Colonic mucosa (tissue), 4 donors: Measurements from ENCODE around the gene PPARA. TPM values are rescaled to one million over a fixed set of nuclear protein-coding genes. Genes with fewer than 3 reads are reported as not detected.

Source experiments
- DNase-seq: peaks from one replicate; pipeline ENCODE4 v3.0.0-alpha.2; 2020
- H3K27ac ChIP-seq: fragments of 200-600 bp; one replicate; pipeline ENCODE4 v1.8.0; 2021
- H3K27me3 ChIP-seq: fragments of 200-600 bp; one replicate; pipeline ENCODE4 v1.8.0; 2021
- H3K36me3 ChIP-seq: fragments of 200-600 bp; one replicate; pipeline ENCODE4 v1.8.0; 2021
- H3K4me1 ChIP-seq: fragments of 200-600 bp; one replicate; pipeline ENCODE4 v1.8.0; 2021; ENCODE audit warnings: mild to moderate bottlenecking
- H3K4me3 ChIP-seq: fragments of 200-600 bp; one replicate; pipeline ENCODE4 v1.8.0; 2021
- H3K9ac ChIP-seq, 2 donors: one replicate each; pipeline ENCODE4 v1.7.0; 2013; ENCODE audit warnings: control low read depth in 2 of 2, low read depth in 2 of 2, low read length in 2 of 2
- H3K9me3 ChIP-seq: fragments of 200-600 bp; one replicate; pipeline ENCODE4 v1.8.0; 2021
- intact Hi-C: fragments of 100-400 bp; cut with DNase I; formaldehyde crosslinking; loops from one replicate; pipeline ENCODE4 v1.14.1; 2022
- total RNA-seq, 2 donors: library from RNA; stranded (reverse); fragmentation: NEBNext Ultra II Directional in 1 of 2; extraction: Animal tissue kit (Norgen Biotek cat#: 25700) in 1 of 2; gene quantifications; one replicate each; pipeline ENCODE4 v1.2.1, GENCODE V29; 2021
- TF ChIP-seq, protein P1 (sequence below): fragments of 200-600 bp; IDR thresholded peaks from one replicate; pipeline ENCODE4 v1.8.0; 2022; ENCODE audit warnings: antibody characterized with exemption, mild to moderate bottlenecking
- donor health status: healthy.
- donor health status: DM: no; HTN: no; CAD: no.
- donor health status: DM: no; HTN: no; CAD: no.

Gene PPARA
- total RNA-seq, 2 donors from 2014 or later = 59.8 to 74.8 TPM

DNA sequence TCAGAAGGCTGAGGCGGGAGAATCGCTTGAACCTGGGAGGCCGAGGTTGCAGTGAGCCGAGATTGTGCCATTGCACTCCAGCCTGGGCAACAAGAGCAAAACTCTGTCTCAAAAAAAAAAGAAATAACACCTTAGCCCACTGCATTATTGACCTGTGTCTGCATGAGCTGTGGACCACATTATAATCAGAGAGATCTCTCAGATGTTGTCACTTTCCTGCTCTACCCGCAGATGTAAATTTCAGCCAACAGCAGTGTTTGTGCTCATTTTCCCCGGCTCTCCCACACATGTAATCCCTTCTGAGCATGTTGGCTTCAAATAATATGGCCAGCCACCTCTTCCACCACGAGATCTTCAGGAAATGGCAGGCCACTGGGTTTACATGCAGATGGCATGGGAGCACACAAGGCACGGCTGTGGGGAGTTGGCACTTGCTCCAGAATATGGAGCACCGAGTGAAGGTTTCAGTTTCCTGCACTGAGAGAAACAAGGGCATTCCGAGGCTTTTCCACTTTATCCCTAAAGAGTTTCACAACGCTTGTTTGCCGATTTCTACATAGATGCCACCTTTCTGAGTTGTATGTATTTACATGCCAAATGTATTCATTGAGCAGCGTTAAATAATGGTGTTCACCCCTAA, 80.1 kb downstream of the PPARA start:
- Histone ChIP-seq H3K9me3 (no peaks in the 10 kb centered on the region), H3K27ac (no peak overlapping the region), H3K4me3 (no peak overlapping the region), H3K4me1 (no peaks in the 10 kb centered on the region), H3K36me3 (no peaks in the 10 kb centered on the region), H3K27me3 (no peaks in the 10 kb centered on the region), H3K9ac (no peak overlapping the region)
- TF ChIP-seq, protein P1, sequence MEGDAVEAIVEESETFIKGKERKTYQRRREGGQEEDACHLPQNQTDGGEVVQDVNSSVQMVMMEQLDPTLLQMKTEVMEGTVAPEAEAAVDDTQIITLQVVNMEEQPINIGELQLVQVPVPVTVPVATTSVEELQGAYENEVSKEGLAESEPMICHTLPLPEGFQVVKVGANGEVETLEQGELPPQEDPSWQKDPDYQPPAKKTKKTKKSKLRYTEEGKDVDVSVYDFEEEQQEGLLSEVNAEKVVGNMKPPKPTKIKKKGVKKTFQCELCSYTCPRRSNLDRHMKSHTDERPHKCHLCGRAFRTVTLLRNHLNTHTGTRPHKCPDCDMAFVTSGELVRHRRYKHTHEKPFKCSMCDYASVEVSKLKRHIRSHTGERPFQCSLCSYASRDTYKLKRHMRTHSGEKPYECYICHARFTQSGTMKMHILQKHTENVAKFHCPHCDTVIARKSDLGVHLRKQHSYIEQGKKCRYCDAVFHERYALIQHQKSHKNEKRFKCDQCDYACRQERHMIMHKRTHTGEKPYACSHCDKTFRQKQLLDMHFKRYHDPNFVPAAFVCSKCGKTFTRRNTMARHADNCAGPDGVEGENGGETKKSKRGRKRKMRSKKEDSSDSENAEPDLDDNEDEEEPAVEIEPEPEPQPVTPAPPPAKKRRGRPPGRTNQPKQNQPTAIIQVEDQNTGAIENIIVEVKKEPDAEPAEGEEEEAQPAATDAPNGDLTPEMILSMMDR = no peak
- intact Hi-C loops = no loop called here
- DNase-seq = no peak

DNA sequence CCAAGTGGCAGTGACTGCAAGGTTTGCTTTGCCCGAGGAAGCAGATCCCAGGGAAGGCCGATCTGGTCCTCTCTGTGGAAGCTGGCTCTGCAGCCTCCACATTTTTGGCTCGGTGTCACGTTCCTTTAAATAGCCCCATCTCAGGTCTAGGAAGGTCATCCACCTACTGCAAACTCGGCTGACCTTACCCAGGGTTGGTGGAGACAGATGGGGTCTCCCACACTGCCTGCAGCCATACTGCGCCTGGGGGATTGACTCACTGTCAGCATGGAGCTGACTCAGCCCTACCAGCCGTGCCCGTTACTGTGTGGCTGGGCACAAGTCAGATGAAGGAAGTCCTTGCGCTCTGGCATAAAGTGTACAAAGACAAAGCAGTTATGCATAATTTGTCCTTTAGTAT, 82.9 kb downstream of the PPARA start:
- Histone ChIP-seq H3K4me1 (no peaks in the 10 kb centered on the region), H3K36me3 (peaks cover 4% of the 10 kb centered on the region), H3K27me3 (no peaks in the 10 kb centered on the region), H3K4me3 (no peak overlapping the region), H3K9me3 (no peaks in the 10 kb centered on the region), H3K27ac (no peak overlapping the region), H3K9ac (no peak overlapping the region)
- TF ChIP-seq, protein P1 = no peak
- intact Hi-C loops = no loop called here
- no peak for DNase-seq

DNA sequence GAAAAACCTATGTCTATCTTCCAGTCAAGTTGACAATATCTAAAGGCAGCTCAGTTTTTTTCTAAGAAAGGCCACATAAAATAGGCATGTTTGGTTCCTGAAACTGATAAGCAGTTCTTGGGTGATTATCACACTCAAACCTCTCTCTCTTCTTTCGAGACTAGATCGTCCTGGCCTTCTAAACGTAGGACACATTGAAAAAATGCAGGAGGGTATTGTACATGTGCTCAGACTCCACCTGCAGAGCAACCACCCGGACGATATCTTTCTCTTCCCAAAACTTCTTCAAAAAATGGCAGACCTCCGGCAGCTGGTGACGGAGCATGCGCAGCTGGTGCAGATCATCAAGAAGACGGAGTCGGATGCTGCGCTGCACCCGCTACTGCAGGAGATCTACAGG, 84.6 kb downstream of the PPARA start:
- Histone ChIP-seq H3K9me3 (no peaks in the 10 kb centered on the region), H3K27ac (no peak overlapping the region), H3K4me3 (no peak overlapping the region), H3K9ac (no peak overlapping the region), H3K27me3 (no peaks in the 10 kb centered on the region), H3K4me1 (no peaks in the 10 kb centered on the region), H3K36me3 (peaks cover 4% of the 10 kb centered on the region)
- no peak for DNase-seq
- intact Hi-C loops = no loop called here
- TF ChIP-seq, protein P1 = no peak

DNA sequence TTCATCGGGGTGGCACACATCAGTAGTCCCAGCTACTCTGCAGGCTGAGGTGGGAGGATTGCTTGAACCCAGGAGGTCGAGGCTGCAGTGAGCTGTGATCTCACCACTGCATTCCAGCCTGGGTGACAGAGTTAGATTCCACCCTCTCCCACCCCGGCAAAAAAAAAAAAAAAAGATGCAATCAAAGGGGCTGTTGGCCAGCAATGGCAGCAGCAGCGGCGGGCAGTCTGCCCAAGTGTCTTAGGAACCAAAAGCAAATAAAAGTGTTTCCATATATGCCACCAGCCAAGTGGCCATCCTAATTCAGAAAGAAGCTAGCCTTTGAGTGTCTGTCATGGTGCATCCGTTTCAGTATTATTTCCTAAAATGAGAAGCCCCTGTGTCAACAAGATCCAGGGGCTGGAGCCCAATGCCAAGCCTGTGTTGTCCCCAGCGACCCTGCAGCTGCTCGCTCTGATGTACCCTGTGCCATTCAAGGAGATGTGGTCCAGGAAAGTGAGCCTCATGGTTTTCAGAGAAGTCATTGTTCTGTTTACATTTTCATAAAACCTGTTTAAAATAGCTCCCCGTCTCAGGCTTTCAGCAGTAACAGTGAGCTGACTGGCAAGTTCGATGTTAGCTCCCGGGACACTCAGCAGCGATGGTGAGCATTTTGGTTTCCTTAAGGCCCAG, 87.3 kb downstream of the PPARA start:
- Histone ChIP-seq H3K9ac (no peak overlapping the region), H3K27me3 (no peaks in the 10 kb centered on the region), H3K4me1 (no peaks in the 10 kb centered on the region), H3K27ac (no peak overlapping the region), H3K4me3 (no peak overlapping the region), H3K36me3 (peaks cover 4% of the 10 kb centered on the region), H3K9me3 (no peaks in the 10 kb centered on the region)
- TF ChIP-seq, protein P1 = no peak
- intact Hi-C loops = no loop called here
- no peak for DNase-seq

DNA sequence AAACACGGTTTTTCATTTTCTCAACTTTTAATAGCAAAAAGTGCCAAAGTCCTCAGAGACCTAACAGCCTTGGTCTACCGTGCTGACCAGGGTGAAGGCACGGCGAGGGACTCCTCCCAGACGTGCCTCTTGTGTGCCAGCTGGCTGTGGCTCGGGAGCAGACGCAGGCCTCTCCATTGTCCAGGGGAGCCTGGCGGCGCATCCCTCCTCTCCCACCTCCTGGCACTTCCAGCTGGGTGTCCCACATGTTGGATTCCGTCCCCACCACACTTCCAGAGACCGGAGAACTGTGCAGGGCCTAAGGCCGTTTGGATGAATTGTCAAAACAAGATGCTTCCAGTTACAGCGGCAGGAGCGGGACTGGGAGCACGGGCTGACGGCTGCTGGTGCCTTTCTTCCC, 88.2 kb downstream of the PPARA start:
- intact Hi-C loops = no loop called here
- H3K27ac ChIP-seq = no peak overlapping the region
- no peaks in the 10 kb centered on the region for H3K9me3 ChIP-seq
- no peak for DNase-seq
- H3K4me3 ChIP-seq = no peak overlapping the region
- H3K27me3 ChIP-seq = no peaks in the 10 kb centered on the region
- H3K4me1 ChIP-seq = no peaks in the 10 kb centered on the region
- peaks cover 4% of the 10 kb centered on the region for H3K36me3 ChIP-seq
- no peak overlapping the region for H3K9ac ChIP-seq
- TF ChIP-seq, protein P1 = no peak
